ENCODE results near the gene EPB42.

EPB42 gene

GRCh38 chr15:43266386-43266785 lies 45.6 kb upstream of the EPB42 start:
- CTCF ChIA-PET, result no interaction called here
- TF ChIP-seq CTBP1 (IDR thresholded peaks at IDR 0.05; ENCODE audit: borderline replicate concordance), result no peak
- TF ChIP-seq FOXM1 (IDR thresholded peaks at IDR 0.05; ENCODE audit: borderline replicate concordance), result no peak
- no peak for TF ChIP-seq SUZ12 (IDR thresholded peaks at IDR 0.05)
- TF ChIP-seq BHLHE40 (IDR thresholded peaks at IDR 0.05; ENCODE audit: borderline replicate concordance), result no peak
- no peak for TF ChIP-seq HDGF (IDR thresholded peaks at IDR 0.05; ENCODE audit: borderline replicate concordance)
- no peak for TF ChIP-seq ZNF384 (IDR thresholded peaks at IDR 0.05)
- TF ChIP-seq ELF4 (IDR thresholded peaks at IDR 0.05), result no peak
- no peak for TF ChIP-seq ARNT (IDR thresholded peaks at IDR 0.05)
- TF ChIP-seq L3MBTL2 (conservative IDR thresholded peaks at IDR 0.05), result no peak
- no peak for TF ChIP-seq NFRKB (IDR thresholded peaks at IDR 0.05)
- no peak for TF ChIP-seq PKNOX1 (IDR thresholded peaks at IDR 0.05)
- TF ChIP-seq FOXA1 (IDR thresholded peaks at IDR 0.05), result no peak
- TF ChIP-seq FOXK2 (IDR thresholded peaks at IDR 0.05), result no peak
- no peak for TF ChIP-seq SP1 (IDR thresholded peaks at IDR 0.05)
- no peak for TF ChIP-seq TARDBP (IDR thresholded peaks at IDR 0.05)
- TF ChIP-seq LEF1 (IDR thresholded peaks at IDR 0.05; ENCODE audit: borderline replicate concordance), result no peak
- no peak for DNase-seq (ENCODE audit: extremely low spot score)
- POLR2A ChIA-PET, result no interaction called here

- POLR2A ChIA-PET, result no interaction called here
- no peak for DNase-seq (ENCODE audit: extremely low spot score)
- no peak for TF ChIP-seq SP1 (IDR thresholded peaks at IDR 0.05)
- TF ChIP-seq BHLHE40 (IDR thresholded peaks at IDR 0.05; ENCODE audit: borderline replicate concordance), result no peak
- no peak for TF ChIP-seq HDGF (IDR thresholded peaks at IDR 0.05; ENCODE audit: borderline replicate concordance)
Measured at GRCh38 chr15:43260011-43260615, 39.3 kb upstream of the EPB42 start.

GRCh38 chr15:43258781-43259180 lies 38.0 kb upstream of the EPB42 start:
- ChIA-PET POLR2A (no interaction called here), CTCF (no interaction called here)
- no peak for TF ChIP-seq BHLHE40 (IDR thresholded peaks at IDR 0.05; ENCODE audit: borderline replicate concordance)
- no peak for TF ChIP-seq FOXK2 (IDR thresholded peaks at IDR 0.05)
- TF ChIP-seq HDGF (IDR thresholded peaks at IDR 0.05; ENCODE audit: borderline replicate concordance), result no peak
- TF ChIP-seq ZNF384 (IDR thresholded peaks at IDR 0.05), result no peak
- no peak for TF ChIP-seq FOXM1 (IDR thresholded peaks at IDR 0.05; ENCODE audit: borderline replicate concordance)
- TF ChIP-seq SUZ12 (IDR thresholded peaks at IDR 0.05), result no peak
- TF ChIP-seq FOXA1 (IDR thresholded peaks at IDR 0.05), result no peak
- TF ChIP-seq SP1 (IDR thresholded peaks at IDR 0.05), result no peak
- TF ChIP-seq NFRKB (IDR thresholded peaks at IDR 0.05), result no peak
- no peak for TF ChIP-seq ELF4 (IDR thresholded peaks at IDR 0.05)
- DNase-seq (ENCODE audit: extremely low spot score), result no peak

More at GRCh38 chr15:43260011-43260615, 39.3 kb upstream of the EPB42 start:
- CTCF ChIA-PET, result interaction anchor here (1.1 kb wide), 1 partner anchor 35 kb away, joined by 3 read pairs; no protein-coding TSS in a partner anchor

- CTCF ChIA-PET, result no interaction called here
- no peak for DNase-seq (ENCODE audit: extremely low spot score)
- TF ChIP-seq HDGF (IDR thresholded peaks at IDR 0.05; ENCODE audit: borderline replicate concordance) (no peak), BHLHE40 (IDR thresholded peaks at IDR 0.05; ENCODE audit: borderline replicate concordance) (no peak), ZNF384 (IDR thresholded peaks at IDR 0.05) (no peak)
- POLR2A ChIA-PET, result no interaction called here
Measured at GRCh38 chr15:43256341-43256740, 35.5 kb upstream of the EPB42 start.

GRCh38 chr15:43255376-43255775 lies 34.6 kb upstream of the EPB42 start:
- no peak for DNase-seq (ENCODE audit: extremely low spot score)
- POLR2A ChIA-PET, result no interaction called here
- CTCF ChIA-PET, result no interaction called here
- TF ChIP-seq LEF1 (IDR thresholded peaks at IDR 0.05; ENCODE audit: borderline replicate concordance), result no peak
- no peak for TF ChIP-seq HDGF (IDR thresholded peaks at IDR 0.05; ENCODE audit: borderline replicate concordance)
- no peak for TF ChIP-seq FOXM1 (IDR thresholded peaks at IDR 0.05; ENCODE audit: borderline replicate concordance)
- no peak for TF ChIP-seq PKNOX1 (IDR thresholded peaks at IDR 0.05)
- no peak for TF ChIP-seq SUZ12 (IDR thresholded peaks at IDR 0.05)
- TF ChIP-seq BHLHE40 (IDR thresholded peaks at IDR 0.05; ENCODE audit: borderline replicate concordance), result no peak
- no peak for TF ChIP-seq ELF4 (IDR thresholded peaks at IDR 0.05)
- no peak for TF ChIP-seq FOXK2 (IDR thresholded peaks at IDR 0.05)

- DNase-seq (ENCODE audit: extremely low spot score), result no peak
- TF ChIP-seq CTBP1 (IDR thresholded peaks at IDR 0.05; ENCODE audit: borderline replicate concordance), result no peak
- TF ChIP-seq L3MBTL2 (conservative IDR thresholded peaks at IDR 0.05), result no peak
- no peak for TF ChIP-seq LEF1 (IDR thresholded peaks at IDR 0.05; ENCODE audit: borderline replicate concordance)
- TF ChIP-seq HDGF (IDR thresholded peaks at IDR 0.05; ENCODE audit: borderline replicate concordance), result no peak
- TF ChIP-seq FOXA1 (IDR thresholded peaks at IDR 0.05), result no peak
- no peak for TF ChIP-seq NFRKB (IDR thresholded peaks at IDR 0.05)
- no peak for TF ChIP-seq FOXM1 (IDR thresholded peaks at IDR 0.05; ENCODE audit: borderline replicate concordance)
- TF ChIP-seq BHLHE40 (IDR thresholded peaks at IDR 0.05; ENCODE audit: borderline replicate concordance), result no peak
- ChIA-PET CTCF (no interaction called here), POLR2A (no interaction called here)
Measured at GRCh38 chr15:43253431-43254403, 32.9 kb upstream of the EPB42 start.

- no peak for TF ChIP-seq PKNOX1 (IDR thresholded peaks at IDR 0.05)
- POLR2A ChIA-PET, result no interaction called here
- DNase-seq (ENCODE audit: extremely low spot score), result no peak
- CTCF ChIA-PET, result no interaction called here
Measured at GRCh38 chr15:43251871-43252250, 31.0 kb upstream of the EPB42 start.

Data from HEK293T (cell line).